ENCODE data around the gene CTDSPL.

GRCh38 chr3:37961622-37962431 is 100.1 kb downstream of the CTDSPL start:
- TF ChIP-seq CTCF (IDR thresholded peaks at IDR 0.05; ENCODE audit: low read depth, low read length, missing input control) (no peak), TAF1 (conservative IDR thresholded peaks at IDR 0.05) (no peak), SP1 (IDR thresholded peaks at IDR 0.05) (no peak), REST (IDR thresholded peaks at IDR 0.05) (no peak), RAD21 (IDR thresholded peaks at IDR 0.05) (no peak), ZBTB33 (IDR thresholded peaks at IDR 0.05) (no peak), JUND (IDR thresholded peaks at IDR 0.05) (no peak), HNF4A (conservative IDR thresholded peaks at IDR 0.05) (no peak), RXRA (IDR thresholded peaks at IDR 0.05) (no peak), GABPA (IDR thresholded peaks at IDR 0.05 in 1 of 2, conservative IDR thresholded peaks at IDR 0.05 in 1 of 2) (no peak), ATF3 (IDR thresholded peaks at IDR 0.05) (no peak), FOXA1 (IDR thresholded peaks at IDR 0.05) (no peak), MAX (IDR thresholded peaks at IDR 0.05) (no peak)
